ENCODE measurements around the gene SVIL. TPM values are rescaled to one million over a fixed set of nuclear protein-coding genes. Genes with fewer than 3 reads are reported as not detected.

The SVIL gene
- polyA plus RNA-seq, 1 experiment = 5.7 TPM

DNA sequence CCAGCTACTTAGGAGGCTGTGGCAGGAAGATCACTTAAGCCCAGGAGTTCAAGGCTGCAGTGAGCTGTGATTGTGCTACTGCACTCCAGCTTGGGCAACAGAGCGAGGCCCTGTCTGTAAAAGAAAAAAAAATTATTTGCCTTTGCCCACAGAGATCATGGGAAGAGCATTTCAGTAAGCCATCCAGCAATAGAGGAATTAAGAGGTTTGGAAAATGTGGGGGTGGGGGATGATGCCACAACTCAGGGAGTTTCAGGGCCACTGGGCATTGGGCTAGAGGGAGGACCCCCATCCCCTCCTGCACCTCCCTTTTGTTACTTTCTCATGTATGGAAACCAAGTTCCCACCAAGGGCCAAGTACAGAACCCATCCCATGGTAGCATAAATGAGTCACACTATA, 38.4 kb downstream of the SVIL start:
- ChIA-PET POLR2A (no interaction called here), CTCF (interaction anchor here (1.0 to 1.7 kb wide), 4 partner anchors 14 to 219 kb away, joined by 3 to 4 read pairs (median 4); no protein-coding TSS in a partner anchor)
- no peak for TF ChIP-seq CTCF (IDR thresholded peaks at IDR 0.05; ENCODE audit: insufficient read depth, low read depth, low read length)
- no peak for DNase-seq (ENCODE audit: low read depth)
- Histone ChIP-seq H3K27me3 (ENCODE audit: control insufficient read depth, insufficient read depth, low read length) (no peaks in the 10 kb centered on the region), H3K4me3 (ENCODE audit: low read depth, low read length) (no peak overlapping the region), H3K36me3 (ENCODE audit: control insufficient read depth, insufficient read depth, low read length) (no peaks in the 10 kb centered on the region)

DNA sequence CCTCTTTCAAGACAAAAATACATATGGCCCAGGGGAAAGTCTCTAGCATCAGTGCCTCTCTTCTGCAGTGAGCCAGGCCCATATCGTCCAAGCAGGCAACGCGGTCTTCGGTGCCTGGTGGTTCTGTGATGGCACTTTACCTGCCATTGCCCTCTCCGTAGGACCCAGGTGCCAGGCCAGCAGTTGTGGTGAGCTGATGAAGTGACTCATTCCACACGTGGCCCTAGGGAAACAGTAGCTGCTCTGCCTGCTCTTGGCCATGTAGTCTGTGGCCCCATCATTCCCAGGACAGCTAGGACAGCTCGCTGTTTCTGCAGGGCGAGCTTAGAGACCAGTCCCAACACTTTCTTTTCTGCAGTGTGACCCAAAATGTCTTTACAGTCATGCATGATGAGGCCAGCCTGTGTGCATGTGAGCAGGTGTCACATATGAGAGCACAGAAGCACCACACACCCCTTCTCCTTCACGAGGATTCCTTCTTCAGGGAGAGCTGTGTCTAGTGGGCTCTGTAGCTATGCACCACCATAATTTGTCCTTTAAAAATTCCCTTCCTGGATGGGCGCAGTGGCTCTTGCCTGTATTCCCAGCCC, 39.0 kb downstream of the SVIL start:
- ChIA-PET CTCF (interaction anchor here (1.0 to 1.7 kb wide), 5 partner anchors 14 to 218 kb away, joined by 3 to 5 read pairs (median 4); no protein-coding TSS in a partner anchor), POLR2A (no interaction called here)
- Histone ChIP-seq H3K27me3 (ENCODE audit: control insufficient read depth, insufficient read depth, low read length) (no peaks in the 10 kb centered on the region), H3K4me3 (ENCODE audit: low read depth, low read length) (no peak overlapping the region), H3K36me3 (ENCODE audit: control insufficient read depth, insufficient read depth, low read length) (no peaks in the 10 kb centered on the region)
- TF ChIP-seq CTCF (IDR thresholded peaks at IDR 0.05; ENCODE audit: insufficient read depth, low read depth, low read length) = no peak
- no peak for DNase-seq (ENCODE audit: low read depth)

DNA sequence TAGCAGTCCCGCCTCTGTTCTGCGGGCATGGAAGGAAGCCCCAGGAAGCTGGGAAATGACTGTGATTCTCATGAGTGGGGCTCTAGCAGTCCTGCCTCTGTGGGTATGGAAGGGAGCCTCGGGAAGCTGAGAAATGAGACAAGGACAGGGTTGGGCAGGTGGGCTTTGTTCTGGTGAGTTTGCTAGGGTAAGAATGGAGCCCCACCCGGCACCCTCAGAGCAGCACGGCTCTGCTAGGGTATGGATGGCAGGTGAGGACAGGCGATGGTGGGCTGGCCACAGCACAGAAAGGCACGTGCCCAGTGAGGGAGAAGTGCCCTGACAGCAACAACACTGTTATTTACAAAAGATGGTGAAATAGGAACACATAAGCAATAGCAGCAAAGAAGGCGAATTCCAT, 39.6 kb downstream of the SVIL start:
- TF ChIP-seq CTCF (IDR thresholded peaks at IDR 0.05; ENCODE audit: insufficient read depth, low read depth, low read length) = no peak
- CTCF ChIA-PET = interaction anchor here (1.0 to 1.7 kb wide), 4 partner anchors 15 to 218 kb away, joined by 3 to 5 read pairs (median 4); no protein-coding TSS in a partner anchor

DNA sequence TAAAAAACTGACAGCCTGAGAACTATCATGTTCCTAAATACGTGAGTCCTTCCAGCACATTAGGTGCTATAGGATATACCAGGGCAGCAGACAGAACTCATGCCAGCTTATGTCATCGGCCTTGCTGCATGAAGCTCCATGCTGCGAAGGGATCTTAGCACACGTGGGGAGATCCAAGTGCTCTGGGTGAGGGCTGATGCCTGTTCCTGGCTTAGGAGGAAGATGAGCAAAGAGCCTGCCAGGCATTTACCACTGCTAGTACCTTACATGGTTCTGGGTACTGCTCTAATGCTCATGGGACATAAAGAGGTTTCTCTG, 43.2 kb downstream of the SVIL start:
- Histone ChIP-seq H3K36me3 (ENCODE audit: control insufficient read depth, insufficient read depth, low read length) (no peaks in the 10 kb centered on the region), H3K4me3 (ENCODE audit: low read depth, low read length) (no peak overlapping the region), H3K27me3 (ENCODE audit: control insufficient read depth, insufficient read depth, low read length) (no peaks in the 10 kb centered on the region)
- ChIA-PET CTCF (interaction anchor here (0.7 to 2.2 kb wide), 16 partner anchors 10 to 212 kb away, joined by 3 to 6 read pairs (median 4); no protein-coding TSS in a partner anchor), POLR2A (no interaction called here)
- DNase-seq (ENCODE audit: low read depth) = no peak
- TF ChIP-seq CTCF (IDR thresholded peaks at IDR 0.05; ENCODE audit: insufficient read depth, low read depth, low read length) = no peak

More for the DNA sequence above, 39.6 kb downstream of the SVIL start:
- Histone ChIP-seq H3K36me3 (ENCODE audit: control insufficient read depth, insufficient read depth, low read length) (no peaks in the 10 kb centered on the region), H3K4me3 (ENCODE audit: low read depth, low read length) (no peak overlapping the region), H3K27me3 (ENCODE audit: control insufficient read depth, insufficient read depth, low read length) (no peaks in the 10 kb centered on the region)
- POLR2A ChIA-PET = no interaction called here
- DNase-seq (ENCODE audit: low read depth) = no peak

GRCh38 chr10:29590915-29591650, 43.7 kb downstream of the SVIL start:
- no peak overlapping the region for H3K4me3 ChIP-seq (ENCODE audit: low read depth, low read length)
- POLR2A ChIA-PET = interaction anchor here (0.6 kb wide), 1 partner anchor 133 kb away, joined by 4 read pairs; no protein-coding TSS in a partner anchor

More at GRCh38 chr10:29590915-29591650, 43.7 kb downstream of the SVIL start:
- CTCF ChIA-PET = interaction anchor here (0.7 to 2.2 kb wide), 19 partner anchors 9 to 201 kb away, joined by 3 to 10 read pairs (median 4); no protein-coding TSS in a partner anchor
- no peaks in the 10 kb centered on the region for H3K27me3 ChIP-seq (ENCODE audit: control insufficient read depth, insufficient read depth, low read length)
- no peak for TF ChIP-seq CTCF (IDR thresholded peaks at IDR 0.05; ENCODE audit: insufficient read depth, low read depth, low read length)
- no peaks in the 10 kb centered on the region for H3K36me3 ChIP-seq (ENCODE audit: control insufficient read depth, insufficient read depth, low read length)
- no peak for DNase-seq (ENCODE audit: low read depth)

Measured in BJ (cell line).